ENCODE data around the gene CSH1.
"Not testable (repeated sequence)": the region's sequence is repeated elsewhere in the genome, so short reads cannot be mapped to it uniquely, and the experiment has no call there.

GRCh38 chr17:63878413-63878812 is 18.0 kb downstream of the CSH1 start:
- not testable (repeated sequence) for TF ChIP-seq CTCF, POLR2A (IDR thresholded peaks at IDR 0.05)
